NCI-H128 (cell line): ENCODE measurements around the gene MAGEB1.

Experiments used
- DNase-seq: peaks from one replicate; lab custom pipeline; 2025; ENCODE audit not compliant: unreplicated experiment; lab: John Stamatoyannopoulos, UW

Gene MAGEB1

DNA sequence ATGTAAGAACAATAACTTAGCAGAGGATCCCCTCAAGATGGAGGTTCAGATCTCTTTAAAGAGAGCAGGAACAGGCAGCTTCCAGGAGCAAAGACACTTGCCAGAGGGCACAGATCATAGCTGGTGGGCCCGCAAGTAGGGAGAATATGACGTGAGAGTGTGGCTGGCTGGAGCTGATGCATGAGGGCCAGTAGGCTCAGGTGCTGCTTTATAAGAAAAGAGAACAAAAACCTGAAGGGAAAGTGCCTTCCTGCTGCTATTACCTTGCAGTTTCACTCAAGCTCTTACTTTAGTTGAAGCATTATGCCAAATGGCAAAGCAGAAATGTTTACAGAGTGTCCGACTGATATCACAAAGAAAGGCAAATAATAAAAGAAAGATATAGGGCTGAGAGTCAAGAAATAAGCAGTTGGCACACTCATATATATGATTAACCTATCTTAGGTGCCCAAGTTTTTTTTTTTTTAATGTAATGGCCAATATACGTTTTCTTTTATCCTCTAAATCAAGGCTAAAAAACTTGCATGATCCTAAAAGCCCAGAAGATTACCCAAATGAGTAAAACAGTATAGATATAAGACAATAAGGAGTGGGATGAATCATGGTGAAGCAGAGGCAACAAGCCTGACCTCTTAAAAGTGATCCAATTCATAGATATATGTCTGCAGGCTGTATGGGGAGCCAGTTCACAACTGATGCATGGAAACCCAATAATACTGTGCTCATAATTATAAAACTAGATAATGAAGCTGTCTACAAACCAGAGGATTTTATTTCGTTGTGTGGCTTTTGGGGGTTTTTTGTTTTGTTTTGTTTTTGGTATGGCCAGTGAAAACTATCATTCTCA, 49.7 kb downstream of the MAGEB1 start:
- DNase-seq = no peak

DNA sequence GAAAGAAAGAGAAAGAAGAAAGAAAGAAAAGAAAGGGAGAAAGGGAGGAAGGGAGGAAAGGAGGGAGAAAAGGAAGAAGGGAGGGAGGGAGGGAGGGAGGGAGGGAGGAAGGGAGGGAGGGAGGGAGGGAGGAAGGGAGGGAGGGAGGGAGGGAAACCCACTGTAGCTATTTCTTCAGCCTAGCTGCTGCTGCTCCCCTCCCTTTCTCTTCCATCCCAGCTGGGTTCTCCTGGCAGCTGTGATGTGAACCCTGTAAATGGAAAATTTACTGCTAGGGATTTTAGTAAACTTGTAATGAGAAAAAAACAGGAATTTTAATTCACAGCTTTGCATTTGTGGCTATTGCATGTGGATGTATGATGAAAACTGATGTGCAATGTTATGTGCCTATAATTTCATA, 54.3 kb downstream of the MAGEB1 start:
- DNase-seq = no peak
